ENCODE measurements around the gene TUBG2. TPM values are rescaled to one million over a fixed set of nuclear protein-coding genes. Genes with fewer than 3 reads are reported as not detected.

TUBG2 gene
- total and polyA plus RNA-seq, 2 experiments from 2014 or later = 16.0 to 46.3 TPM

GRCh38 chr17:42698736-42699414 is 39.8 kb downstream of the TUBG2 start:
- Histone ChIP-seq H3K79me2 (no peaks in the 10 kb centered on the region), H4K20me1 (ENCODE audit: insufficient read depth, poor library complexity, severe bottlenecking) (no peaks in the 10 kb centered on the region), H3K9me3 (ENCODE audit: low read depth) (no peaks in the 10 kb centered on the region), H3K27ac (no peak overlapping the region), H3K4me2 (no peak overlapping the region), H3K4me3 (no peak overlapping the region), H3K9me2 (replicated peaks; ENCODE audit: insufficient read depth) (no peaks in the 10 kb centered on the region), H3K4me1 (ENCODE audit: insufficient read depth) (no peaks in the 10 kb centered on the region), H3K27me3 (no peaks in the 10 kb centered on the region), H3K36me3 (replicated peaks; ENCODE audit: insufficient read depth, low read depth) (no peaks in the 10 kb centered on the region), H2AFZ (no peak overlapping the region)
- no peak for DNase-seq (ENCODE audit: low spot score)
- TF ChIP-seq EZH2phosphoT487 (IDR thresholded peaks at IDR 0.05; ENCODE audit: low read depth, severe bottlenecking, unreplicated experiment) = no peak
- TF ChIP-seq, protein P1, sequence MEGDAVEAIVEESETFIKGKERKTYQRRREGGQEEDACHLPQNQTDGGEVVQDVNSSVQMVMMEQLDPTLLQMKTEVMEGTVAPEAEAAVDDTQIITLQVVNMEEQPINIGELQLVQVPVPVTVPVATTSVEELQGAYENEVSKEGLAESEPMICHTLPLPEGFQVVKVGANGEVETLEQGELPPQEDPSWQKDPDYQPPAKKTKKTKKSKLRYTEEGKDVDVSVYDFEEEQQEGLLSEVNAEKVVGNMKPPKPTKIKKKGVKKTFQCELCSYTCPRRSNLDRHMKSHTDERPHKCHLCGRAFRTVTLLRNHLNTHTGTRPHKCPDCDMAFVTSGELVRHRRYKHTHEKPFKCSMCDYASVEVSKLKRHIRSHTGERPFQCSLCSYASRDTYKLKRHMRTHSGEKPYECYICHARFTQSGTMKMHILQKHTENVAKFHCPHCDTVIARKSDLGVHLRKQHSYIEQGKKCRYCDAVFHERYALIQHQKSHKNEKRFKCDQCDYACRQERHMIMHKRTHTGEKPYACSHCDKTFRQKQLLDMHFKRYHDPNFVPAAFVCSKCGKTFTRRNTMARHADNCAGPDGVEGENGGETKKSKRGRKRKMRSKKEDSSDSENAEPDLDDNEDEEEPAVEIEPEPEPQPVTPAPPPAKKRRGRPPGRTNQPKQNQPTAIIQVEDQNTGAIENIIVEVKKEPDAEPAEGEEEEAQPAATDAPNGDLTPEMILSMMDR (IDR thresholded peaks at IDR 0.05; ENCODE audit: poor library complexity) = no peak
- no peak for TF ChIP-seq EZH2 (IDR thresholded peaks at IDR 0.05; ENCODE audit: borderline replicate concordance)
- WGBS (ENCODE audit: low lambda C conversion rate, missing lambda C conversion rate) = 60% methylated on average over 1 of the region's 2 CpGs

GRCh38 chr17:42699415-42699740 is 40.3 kb downstream of the TUBG2 start:
- H2AFZ ChIP-seq = no peak overlapping the region
- TF ChIP-seq EZH2phosphoT487 (IDR thresholded peaks at IDR 0.05; ENCODE audit: low read depth, severe bottlenecking, unreplicated experiment) = no peak
- no peak for TF ChIP-seq EZH2 (IDR thresholded peaks at IDR 0.05; ENCODE audit: borderline replicate concordance)
- TF ChIP-seq, protein P1 (IDR thresholded peaks at IDR 0.05; ENCODE audit: poor library complexity) = no peak
- H3K36me3 ChIP-seq (replicated peaks; ENCODE audit: insufficient read depth, low read depth) = no peaks in the 10 kb centered on the region
- no peak for DNase-seq (ENCODE audit: low spot score)
- H3K79me2 ChIP-seq = no peaks in the 10 kb centered on the region
- H3K27me3 ChIP-seq = no peaks in the 10 kb centered on the region
- H3K9me2 ChIP-seq (replicated peaks; ENCODE audit: insufficient read depth) = no peaks in the 10 kb centered on the region
- H4K20me1 ChIP-seq (ENCODE audit: insufficient read depth, poor library complexity, severe bottlenecking) = no peaks in the 10 kb centered on the region
- WGBS (ENCODE audit: low lambda C conversion rate, missing lambda C conversion rate) = 82% methylated on average over 4 of the region's 4 CpGs
- H3K9me3 ChIP-seq (ENCODE audit: low read depth) = no peaks in the 10 kb centered on the region
- no peak overlapping the region for H3K4me2 ChIP-seq
- no peaks in the 10 kb centered on the region for H3K4me1 ChIP-seq (ENCODE audit: insufficient read depth)
- H3K4me3 ChIP-seq = no peak overlapping the region
- no peak overlapping the region for H3K27ac ChIP-seq

GRCh38 chr17:42700586-42701289 is 41.7 kb downstream of the TUBG2 start:
- 90% methylated on average over 10 of the region's 10 CpGs for WGBS (ENCODE audit: low lambda C conversion rate, missing lambda C conversion rate)
- H3K4me1 ChIP-seq (ENCODE audit: insufficient read depth) = no peaks in the 10 kb centered on the region
- DNase-seq (ENCODE audit: low spot score) = no peak

More at GRCh38 chr17:42700586-42701289, 41.7 kb downstream of the TUBG2 start:
- no peaks in the 10 kb centered on the region for H3K9me2 ChIP-seq (replicated peaks; ENCODE audit: insufficient read depth)
- no peaks in the 10 kb centered on the region for H3K27me3 ChIP-seq
- H3K4me3 ChIP-seq = no peak overlapping the region
- no peaks in the 10 kb centered on the region for H4K20me1 ChIP-seq (ENCODE audit: insufficient read depth, poor library complexity, severe bottlenecking)
- no peaks in the 10 kb centered on the region for H3K36me3 ChIP-seq (replicated peaks; ENCODE audit: insufficient read depth, low read depth)
- no peak overlapping the region for H3K4me2 ChIP-seq
- no peak overlapping the region for H2AFZ ChIP-seq
- TF ChIP-seq EZH2phosphoT487 (IDR thresholded peaks at IDR 0.05; ENCODE audit: low read depth, severe bottlenecking, unreplicated experiment) = no peak
- TF ChIP-seq, protein P1 (IDR thresholded peaks at IDR 0.05; ENCODE audit: poor library complexity) = no peak
- H3K27ac ChIP-seq = no peak overlapping the region
- H3K9me3 ChIP-seq (ENCODE audit: low read depth) = no peaks in the 10 kb centered on the region
- no peaks in the 10 kb centered on the region for H3K79me2 ChIP-seq

Data from hepatocyte (in vitro differentiated cells).